HEK293 (cell line): ENCODE measurements around the gene OPALIN.

Experiments used
- CTCF ChIP-seq: fragments of 450-650 bp; formaldehyde crosslinking; IDR thresholded peaks from 2 replicates; pipeline ENCODE4 v1.5.1; 2016; ENCODE audit warnings: missing biosample characterization, missing genetic modification characterization
- KLF16 ChIP-seq: fragments of 450-650 bp; formaldehyde crosslinking; IDR thresholded peaks from 2 replicates; pipeline ENCODE4 v1.5.1; 2017; ENCODE audit warnings: missing biosample characterization, missing genetic modification characterization
- KLF8 ChIP-seq: fragments of 450-650 bp; formaldehyde crosslinking; IDR thresholded peaks from 2 replicates; pipeline ENCODE4 v1.5.1; 2016; ENCODE audit warnings: missing biosample characterization, missing genetic modification characterization
- ZNF776 ChIP-seq: fragments of 450-650 bp; formaldehyde crosslinking; IDR thresholded peaks from 2 replicates; pipeline ENCODE4 v1.5.0; 2017; ENCODE audit warnings: missing biosample characterization, missing genetic modification characterization, borderline replicate concordance
- ZSCAN18 ChIP-seq: fragments of 450-650 bp; formaldehyde crosslinking; IDR thresholded peaks from 2 replicates; pipeline ENCODE4 v1.5.1; 2016; ENCODE audit warnings: missing biosample characterization, missing genetic modification characterization

- TF ChIP-seq CTCF (tag by site-specific recombination) (no peak), KLF16 (no peak), ZSCAN18 (tag by site-specific recombination) (no peak), ZNF776 (tag by site-specific recombination) (no peak), KLF8 (tag by site-specific recombination) (no peak)
These were observed 19.9 kb upstream of the OPALIN start for GRCh38 chr10:96378741-96379140.
